ENCODE data around the gene ZNF587.
A peak's percentile ranks its signal among the peaks of the same experiment; 100 is the strongest.
"Not testable (repeated sequence)": the region's sequence is repeated elsewhere in the genome, so short reads cannot be mapped to it uniquely, and the experiment has no call there.

ZNF587 gene

GRCh38 chr19:57850553-57851017, 926 bp downstream of the ZNF587 start:
- H3K4me3 ChIP-seq (ENCODE audit: low read depth in 1 of 2, low read length in 1 of 2) = peak overlapping the region; percentile 72 to 75
- no peaks in the 10 kb centered on the region for H3K27me3 ChIP-seq
- H3K4me1 ChIP-seq (ENCODE audit: control insufficient read depth in 1 of 2, insufficient read depth in 1 of 2, low read depth in 1 of 2, low read length in 1 of 2) = peaks cover 25 to 38% of the 10 kb centered on the region in 2 experiments
- no peaks in the 10 kb centered on the region for H3K9me3 ChIP-seq
- TF ChIP-seq CTCF (IDR thresholded peaks at IDR 0.05) = no peak
- H3K36me3 ChIP-seq = peaks cover 9% of the 10 kb centered on the region
- H3K27ac ChIP-seq = peak overlapping the region; percentile 82

GRCh38 chr19:57851812-57852603, 2.3 kb downstream of the ZNF587 start:
- H3K27ac ChIP-seq; H3K4me3 ChIP-seq (ENCODE audit: low read depth in 1 of 2, low read length in 1 of 2); H3K9me3 ChIP-seq; H3K27me3 ChIP-seq: not testable (repeated sequence)
- H3K4me1 ChIP-seq (ENCODE audit: control insufficient read depth in 1 of 2, insufficient read depth in 1 of 2, low read depth in 1 of 2, low read length in 1 of 2) = peaks cover 20 to 31% of the 10 kb centered on the region in 2 experiments
- peaks cover 24% of the 10 kb centered on the region for H3K36me3 ChIP-seq

GRCh38 chr19:57854117-57854516, 4.5 kb downstream of the ZNF587 start:
- Histone ChIP-seq H3K4me1 (ENCODE audit: control insufficient read depth in 1 of 2, insufficient read depth in 1 of 2, low read depth in 1 of 2, low read length in 1 of 2) (peaks cover 10 to 14% of the 10 kb centered on the region in 2 experiments), H3K36me3 (peaks cover 42% of the 10 kb centered on the region)
- H3K4me3 ChIP-seq (ENCODE audit: low read depth in 1 of 2, low read length in 1 of 2); H3K27me3 ChIP-seq; H3K27ac ChIP-seq; H3K9me3 ChIP-seq: not testable (repeated sequence)

GRCh38 chr19:57862351-57862750, 12.7 kb downstream of the ZNF587 start:
- not testable (repeated sequence) for H3K27ac ChIP-seq; H3K9me3 ChIP-seq; H3K27me3 ChIP-seq; H3K4me3 ChIP-seq (ENCODE audit: low read depth in 1 of 2, low read length in 1 of 2); H3K4me1 ChIP-seq (ENCODE audit: control insufficient read depth in 1 of 2, insufficient read depth in 1 of 2, low read depth in 1 of 2, low read length in 1 of 2)
- peaks cover 82% of the 10 kb centered on the region for H3K36me3 ChIP-seq

- Histone ChIP-seq H3K4me3 (ENCODE audit: low read depth in 1 of 2, low read length in 1 of 2) (no peak overlapping the region), H3K9me3 (peaks cover 29% of the 10 kb centered on the region), H3K36me3 (peaks cover 42% of the 10 kb centered on the region)
Observed at GRCh38 chr19:57867868-57868492, 18.3 kb downstream of the ZNF587 start.

GRCh38 chr19:57869655-57870054, 20.0 kb downstream of the ZNF587 start:
- not testable (repeated sequence) for H3K4me3 ChIP-seq (ENCODE audit: low read depth in 1 of 2, low read length in 1 of 2); H3K4me1 ChIP-seq (ENCODE audit: control insufficient read depth in 1 of 2, insufficient read depth in 1 of 2, low read depth in 1 of 2, low read length in 1 of 2); H3K27me3 ChIP-seq; H3K27ac ChIP-seq
- Histone ChIP-seq H3K9me3 (peaks cover 39% of the 10 kb centered on the region), H3K36me3 (peaks cover 28% of the 10 kb centered on the region)

More at GRCh38 chr19:57867868-57868492, 18.3 kb downstream of the ZNF587 start:
- no peaks in the 10 kb centered on the region for H3K27me3 ChIP-seq
- no peaks in the 10 kb centered on the region for H3K4me1 ChIP-seq (ENCODE audit: control insufficient read depth in 1 of 2, insufficient read depth in 1 of 2, low read depth in 1 of 2, low read length in 1 of 2)
- no peak for TF ChIP-seq CTCF (IDR thresholded peaks at IDR 0.05)
- no peak overlapping the region for H3K27ac ChIP-seq

GRCh38 chr19:57870225-57870624, 20.6 kb downstream of the ZNF587 start:
- Histone ChIP-seq H3K27me3 (no peaks in the 10 kb centered on the region), H3K9me3 (peaks cover 40% of the 10 kb centered on the region)

More at GRCh38 chr19:57870225-57870624, 20.6 kb downstream of the ZNF587 start:
- H3K27ac ChIP-seq = no peak overlapping the region
- no peak for TF ChIP-seq CTCF (IDR thresholded peaks at IDR 0.05)
- peaks cover 22% of the 10 kb centered on the region for H3K36me3 ChIP-seq
- no peaks in the 10 kb centered on the region for H3K4me1 ChIP-seq (ENCODE audit: control insufficient read depth in 1 of 2, insufficient read depth in 1 of 2, low read depth in 1 of 2, low read length in 1 of 2)
- no peak overlapping the region for H3K4me3 ChIP-seq (ENCODE audit: low read depth in 1 of 2, low read length in 1 of 2)
